ENCODE measurements around the gene LRRC56. TPM values are rescaled to one million over a fixed set of nuclear protein-coding genes. Genes with fewer than 3 reads are reported as not detected.

LRRC56 gene
- total RNA-seq, 4 donors from 2014 or later = 0.13 to 0.69 (median 0.20) TPM; not detected in 1

DNA sequence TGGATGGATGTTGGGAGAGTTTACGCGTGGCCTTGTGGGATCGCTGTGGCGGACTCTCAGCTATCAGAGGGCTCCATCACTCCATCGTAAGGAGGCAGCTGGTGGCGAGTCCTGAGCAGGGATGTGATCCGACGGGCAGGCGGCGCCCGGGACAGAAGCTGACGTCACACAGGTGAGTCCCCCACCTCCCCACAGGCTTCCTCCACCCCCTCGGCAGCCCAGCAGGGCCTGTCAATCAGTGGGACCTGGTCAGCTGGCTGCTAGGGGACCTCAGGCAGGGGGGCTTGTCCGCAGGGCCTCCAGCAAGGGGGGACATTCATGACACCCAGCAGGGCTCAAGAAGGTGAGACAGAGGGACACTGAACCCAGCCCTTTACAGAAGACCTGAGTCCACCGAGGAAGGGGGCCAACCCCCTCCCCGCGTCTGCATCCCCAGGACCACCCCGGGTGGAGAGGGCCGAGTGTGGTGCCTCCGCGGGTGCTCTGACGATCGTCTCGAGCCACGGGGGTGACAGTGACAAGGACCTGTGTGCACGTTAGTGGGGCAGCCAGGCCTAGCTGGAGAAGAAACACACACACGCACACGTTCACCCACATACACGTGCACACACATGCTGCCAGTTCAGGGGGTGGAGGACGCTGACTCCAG lies 9.0 kb upstream of the LRRC56 start:
- H3K27ac ChIP-seq = no peak overlapping the region
- H3K27me3 ChIP-seq = no peaks in the 10 kb centered on the region
- no peak for ATAC-seq
- no peak overlapping the region for H3K4me3 ChIP-seq
- peaks cover 0 to 32% of the 10 kb centered on the region in 2 donors for H3K36me3 ChIP-seq
- no peak for TF ChIP-seq EP300 (IDR thresholded peaks at IDR 0.05)
- TF ChIP-seq, protein P1, sequence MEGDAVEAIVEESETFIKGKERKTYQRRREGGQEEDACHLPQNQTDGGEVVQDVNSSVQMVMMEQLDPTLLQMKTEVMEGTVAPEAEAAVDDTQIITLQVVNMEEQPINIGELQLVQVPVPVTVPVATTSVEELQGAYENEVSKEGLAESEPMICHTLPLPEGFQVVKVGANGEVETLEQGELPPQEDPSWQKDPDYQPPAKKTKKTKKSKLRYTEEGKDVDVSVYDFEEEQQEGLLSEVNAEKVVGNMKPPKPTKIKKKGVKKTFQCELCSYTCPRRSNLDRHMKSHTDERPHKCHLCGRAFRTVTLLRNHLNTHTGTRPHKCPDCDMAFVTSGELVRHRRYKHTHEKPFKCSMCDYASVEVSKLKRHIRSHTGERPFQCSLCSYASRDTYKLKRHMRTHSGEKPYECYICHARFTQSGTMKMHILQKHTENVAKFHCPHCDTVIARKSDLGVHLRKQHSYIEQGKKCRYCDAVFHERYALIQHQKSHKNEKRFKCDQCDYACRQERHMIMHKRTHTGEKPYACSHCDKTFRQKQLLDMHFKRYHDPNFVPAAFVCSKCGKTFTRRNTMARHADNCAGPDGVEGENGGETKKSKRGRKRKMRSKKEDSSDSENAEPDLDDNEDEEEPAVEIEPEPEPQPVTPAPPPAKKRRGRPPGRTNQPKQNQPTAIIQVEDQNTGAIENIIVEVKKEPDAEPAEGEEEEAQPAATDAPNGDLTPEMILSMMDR (IDR thresholded peaks at IDR 0.05) = no peak
- no peak for TF ChIP-seq POLR2AphosphoS5 (IDR thresholded peaks at IDR 0.05)
- TF ChIP-seq POLR2A (IDR thresholded peaks at IDR 0.05) = no peak
- peaks cover 0 to 11% (median 0%) of the 10 kb centered on the region in 3 donors for H3K4me1 ChIP-seq
- no CpG with 5 or more reads among the region's 30 CpGs for WGBS, 2 donors (ENCODE audit: low coverage in 1 of 2)
- no peaks in the 10 kb centered on the region for H3K9me3 ChIP-seq

DNA sequence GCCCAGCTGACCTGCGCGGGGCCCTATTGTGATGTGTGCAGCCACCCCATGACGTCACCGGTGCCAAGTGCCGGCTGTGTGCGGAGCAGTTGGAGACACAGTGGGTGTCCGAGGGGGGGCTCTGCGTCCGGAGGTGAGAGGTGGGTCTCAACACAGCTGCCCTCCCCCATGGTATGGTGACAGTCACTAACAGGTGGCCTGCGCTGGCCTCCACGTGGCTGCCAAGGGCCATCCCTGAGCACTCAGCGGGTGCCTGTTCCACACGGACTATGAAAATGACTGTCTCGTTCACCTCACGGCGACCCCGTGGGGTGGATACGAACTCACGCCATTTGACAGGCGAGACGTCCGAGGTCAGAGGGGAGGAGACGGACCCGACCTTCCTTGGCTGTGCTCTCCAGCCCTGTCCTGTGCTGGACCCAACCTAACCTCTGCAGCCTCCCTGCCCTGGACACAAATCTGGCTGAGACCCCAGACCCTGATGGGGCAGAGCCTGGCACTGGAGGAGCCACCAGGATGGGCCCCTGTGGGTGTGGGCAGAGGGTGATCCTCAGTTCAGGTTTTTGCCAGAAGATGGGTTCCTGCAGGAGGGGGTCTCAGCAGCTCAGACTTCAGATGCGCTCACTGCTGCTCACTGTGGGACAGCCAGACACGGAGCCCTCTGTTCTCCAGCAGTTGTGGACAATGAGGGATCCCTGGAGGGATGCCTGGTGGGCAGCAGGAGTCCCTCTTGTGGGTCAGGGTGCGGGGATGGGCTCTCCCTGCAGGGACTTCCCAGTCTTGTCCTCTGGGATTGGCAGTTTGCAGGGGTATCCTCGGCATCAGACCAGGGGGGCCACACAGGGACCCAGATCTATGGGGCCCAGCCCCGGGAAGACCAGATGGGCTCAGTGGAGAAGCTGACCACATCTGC lies 8.3 kb upstream of the LRRC56 start:
- H3K27me3 ChIP-seq = no peaks in the 10 kb centered on the region
- H3K4me1 ChIP-seq = peaks cover 0 to 19% (median 6%) of the 10 kb centered on the region in 3 donors
- H3K4me3 ChIP-seq = no peak overlapping the region
- H3K36me3 ChIP-seq = peaks cover 0 to 39% of the 10 kb centered on the region in 2 donors
- H3K9me3 ChIP-seq = no peaks in the 10 kb centered on the region
- ATAC-seq = no peak
- no peak overlapping the region for H3K27ac ChIP-seq
- WGBS, 2 donors (ENCODE audit: low coverage in 1 of 2) = 73% methylated on average over 3 of the region's 29 CpGs; no CpG with 5 or more reads in 1 of the 2 donors
- TF ChIP-seq EP300 (IDR thresholded peaks at IDR 0.05) = no peak
- no peak for TF ChIP-seq POLR2AphosphoS5 (IDR thresholded peaks at IDR 0.05)
- no peak for TF ChIP-seq POLR2A (IDR thresholded peaks at IDR 0.05)
- TF ChIP-seq, protein P1 (IDR thresholded peaks at IDR 0.05) = no peak

DNA sequence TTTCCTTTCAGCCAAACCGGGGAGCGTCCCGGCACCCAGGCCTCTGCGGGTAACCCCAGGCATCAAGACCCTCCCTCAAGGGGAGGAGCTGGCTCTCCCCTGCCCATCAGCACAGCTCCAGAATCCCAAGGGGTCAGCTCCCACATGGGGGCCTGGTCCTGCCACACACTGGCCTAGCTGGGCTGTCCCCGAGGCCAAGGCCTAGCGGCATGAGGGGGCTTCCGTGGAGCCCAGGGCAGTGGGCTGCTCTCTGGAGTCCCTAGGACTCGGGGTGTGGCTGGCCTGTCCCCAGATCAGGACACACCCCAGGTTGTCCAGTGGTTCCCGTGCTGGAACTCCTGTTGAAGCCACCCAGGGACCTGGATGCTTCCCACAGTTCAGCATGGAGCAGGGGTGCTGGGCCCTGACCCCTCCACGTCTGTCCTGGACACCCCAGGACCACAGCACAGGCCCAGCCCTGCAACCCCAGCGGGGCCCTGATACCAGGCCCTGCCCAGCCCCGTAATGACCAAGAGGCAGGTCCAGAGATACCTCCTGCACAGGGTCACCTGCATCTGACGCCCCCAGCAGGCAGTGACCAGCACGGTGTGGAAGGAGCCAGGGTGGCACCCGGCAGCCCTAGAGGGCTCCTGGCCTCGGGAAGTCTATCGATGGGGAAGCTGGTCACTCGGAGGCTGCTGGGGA lies 7.5 kb upstream of the LRRC56 start:
- Histone ChIP-seq H3K4me1 (peaks cover 0 to 27% (median 13%) of the 10 kb centered on the region in 3 donors), H3K9me3 (no peaks in the 10 kb centered on the region), H3K4me3 (no peak overlapping the region), H3K36me3 (peaks cover 0 to 39% of the 10 kb centered on the region in 2 donors), H3K27me3 (no peaks in the 10 kb centered on the region), H3K27ac (no peak overlapping the region)
- TF ChIP-seq, protein P1 (IDR thresholded peaks at IDR 0.05) = no peak
- TF ChIP-seq POLR2AphosphoS5 (IDR thresholded peaks at IDR 0.05) (no peak), POLR2A (IDR thresholded peaks at IDR 0.05) (no peak), EP300 (IDR thresholded peaks at IDR 0.05) (no peak)
- WGBS, 2 donors (ENCODE audit: low coverage in 1 of 2) = 50% methylated on average over 2 of the region's 18 CpGs; no CpG with 5 or more reads in 1 of the 2 donors
- ATAC-seq = no peak

DNA sequence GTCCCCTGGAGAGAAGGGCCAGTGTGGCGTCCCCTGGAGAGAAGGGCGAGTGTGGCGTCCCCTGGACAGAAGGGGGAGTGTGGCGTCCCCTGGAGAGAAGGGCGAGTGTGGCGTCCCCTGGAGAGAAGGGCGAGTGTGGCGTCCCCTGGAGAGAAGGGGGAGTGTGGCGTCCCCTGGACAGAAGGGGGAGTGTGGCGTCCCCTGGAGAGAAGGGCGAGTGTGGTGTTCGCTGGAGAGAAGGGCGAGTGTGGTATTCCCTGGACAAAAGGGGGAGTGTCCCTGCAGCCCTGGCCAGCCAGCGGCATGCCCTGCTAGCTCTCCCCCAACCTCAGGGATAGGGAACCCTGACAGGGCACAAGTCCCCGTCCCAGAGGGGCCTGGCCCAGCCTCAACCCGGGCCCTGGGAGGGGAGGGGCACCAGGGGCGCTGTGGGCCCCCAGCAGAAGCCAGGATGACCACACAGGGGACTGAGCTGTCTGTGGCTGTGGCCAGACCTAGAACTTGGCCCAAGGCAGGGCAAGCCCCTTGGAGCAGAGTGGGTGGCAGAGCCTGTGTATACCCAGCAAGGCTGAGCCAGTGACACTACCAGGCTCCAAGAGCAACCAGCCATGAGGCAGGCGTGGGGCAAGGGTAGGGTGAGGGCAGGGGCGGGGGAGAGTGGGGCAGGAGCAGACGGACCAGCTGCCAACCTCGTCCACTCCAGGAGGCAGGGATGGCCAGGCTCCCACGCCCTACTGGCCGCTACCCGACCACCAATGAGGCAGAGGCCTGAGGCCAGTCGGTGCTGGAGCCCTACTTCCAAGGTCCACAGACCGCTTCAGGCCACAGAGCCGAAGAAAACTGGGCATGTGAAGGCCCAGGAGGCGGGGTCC lies 6.1 kb upstream of the LRRC56 start:
- no CpG with 5 or more reads among the region's 28 CpGs for WGBS, 2 donors (ENCODE audit: low coverage in 1 of 2)
- ATAC-seq = no peak
- no peak overlapping the region for H3K27ac ChIP-seq
- H3K9me3 ChIP-seq = no peaks in the 10 kb centered on the region
- H3K27me3 ChIP-seq = no peaks in the 10 kb centered on the region
- H3K4me3 ChIP-seq = no peak overlapping the region
- H3K36me3 ChIP-seq = peaks cover 0 to 39% of the 10 kb centered on the region in 2 donors
- TF ChIP-seq, protein P1 (IDR thresholded peaks at IDR 0.05) = no peak
- TF ChIP-seq EP300 (IDR thresholded peaks at IDR 0.05) (no peak), POLR2A (IDR thresholded peaks at IDR 0.05) (no peak), POLR2AphosphoS5 (IDR thresholded peaks at IDR 0.05) (no peak)
- H3K4me1 ChIP-seq = peaks cover 0 to 32% (median 16%) of the 10 kb centered on the region in 3 donors

All from gastroesophageal sphincter (tissue), 4 donors.